HEK293 (cell line): ENCODE data around the gene PPM1E.

Experiments
- CTCF ChIA-PET: fragments of 350-600 bp; formaldehyde crosslinking; extraction: SDS; loops from one replicate; lab custom pipeline; 2021; ENCODE audit warnings: antibody characterized with exemption; lab: Yijun Ruan, JAX
- POLR2A ChIA-PET: fragments of 300-600 bp; formaldehyde crosslinking; extraction: SDS; loops from one replicate; lab custom pipeline; 2020; ENCODE audit warnings: antibody characterized with exemption, inconsistent platforms; lab: Yijun Ruan, JAX
- H3K27ac ChIP-seq: fragments of 200-500 bp; sonication (Bioruptor generic); 2 replicates; pipeline ENCODE4 v1.5.1; 2014; ENCODE audit warnings: low read depth, low read length, control low read depth, inconsistent platforms; ENCODE audit errors: extremely low read depth
- H3K36me3 ChIP-seq, 2 experiments: fragments of 200-500 bp in 1 of 2; sonication (Bioruptor generic) in 1 of 2; 1 replicate in 1 of 2; 2 replicates in 1 of 2; pipeline ENCODE4 v1.5.1; 2014 to 2017; ENCODE audit warnings: inconsistent platforms in 2 of 2, low read length in 2 of 2; ENCODE audit not compliant: control insufficient read depth in 2 of 2, insufficient read depth in 1 of 2
- H3K4me1 ChIP-seq: fragments of 200-500 bp; sonication (Bioruptor generic); 2 replicates; pipeline ENCODE4 v1.5.1; 2014; ENCODE audit warnings: mild to moderate bottlenecking, low read length, inconsistent platforms; ENCODE audit not compliant: control insufficient read depth, insufficient read depth
- H3K4me3 ChIP-seq: 2 replicates; pipeline ENCODE4 v1.5.1; 2011; ENCODE audit warnings: low read depth, mild to moderate bottlenecking, control low read depth, low read length, moderate library complexity
- H3K9me3 ChIP-seq: fragments of 200-500 bp; sonication (Bioruptor generic); 2 replicates; pipeline ENCODE4 v1.5.1; 2014; ENCODE audit warnings: low read depth, low read length, inconsistent platforms; ENCODE audit not compliant: control insufficient read depth, insufficient read depth
- GLIS1 ChIP-seq: fragments of 450-650 bp; formaldehyde crosslinking; IDR thresholded peaks from 2 replicates; pipeline ENCODE4 v1.5.1; 2016; ENCODE audit warnings: missing biosample characterization, missing genetic modification characterization
- KLF10 ChIP-seq: fragments of 450-650 bp; IDR thresholded peaks from 2 replicates; pipeline ENCODE4 v1.5.1; 2018; ENCODE audit warnings: missing biosample characterization, mild to moderate bottlenecking, missing genetic modification characterization
- KLF9 ChIP-seq: fragments of 450-650 bp; formaldehyde crosslinking; IDR thresholded peaks from 2 replicates; pipeline ENCODE4 v1.5.1; 2016; ENCODE audit warnings: missing biosample characterization, missing genetic modification characterization, low read depth
- MZF1 ChIP-seq: fragments of 450-650 bp; formaldehyde crosslinking; IDR thresholded peaks from 2 replicates; pipeline ENCODE4 v1.5.1; 2017; ENCODE audit warnings: missing biosample characterization, missing genetic modification characterization, borderline replicate concordance
- PRDM1 ChIP-seq: fragments of 450-650 bp; formaldehyde crosslinking; IDR thresholded peaks from 2 replicates; pipeline ENCODE4; 2016; ENCODE audit warnings: missing biosample characterization, missing genetic modification characterization
- TCF7L2 ChIP-seq: IDR thresholded peaks from 2 replicates; pipeline ENCODE4 v1.6.1; 2011; ENCODE audit warnings: low read depth, mild to moderate bottlenecking, inconsistent platforms, low read length, moderate library complexity, borderline replicate concordance
- ZFP3 ChIP-seq: fragments of 450-650 bp; formaldehyde crosslinking; IDR thresholded peaks from 2 replicates; pipeline ENCODE4 v1.5.1; 2016; ENCODE audit warnings: low read depth, missing biosample characterization, missing genetic modification characterization
- ZNF121 ChIP-seq: fragments of 450-650 bp; formaldehyde crosslinking; IDR thresholded peaks from 2 replicates; pipeline ENCODE4 v1.5.1; 2016; ENCODE audit warnings: missing biosample characterization, missing genetic modification characterization
- ZNF157 ChIP-seq: fragments of 450-650 bp; formaldehyde crosslinking; IDR thresholded peaks from 2 replicates; pipeline ENCODE4 v1.5.1; 2016; ENCODE audit warnings: missing biosample characterization, missing genetic modification characterization
- ZNF202 ChIP-seq: fragments of 450-650 bp; formaldehyde crosslinking; IDR thresholded peaks from 2 replicates; pipeline ENCODE4 v1.5.1; 2016; ENCODE audit warnings: missing biosample characterization, missing genetic modification characterization, borderline replicate concordance
- ZNF335 ChIP-seq: fragments of 450-650 bp; formaldehyde crosslinking; conservative IDR thresholded peaks from 2 replicates; pipeline ENCODE4 v1.5.1; 2016; ENCODE audit warnings: missing biosample characterization, missing genetic modification characterization
- ZNF366 ChIP-seq: fragments of 450-650 bp; formaldehyde crosslinking; conservative IDR thresholded peaks from 2 replicates; pipeline ENCODE4 v1.5.1; 2016; ENCODE audit warnings: missing biosample characterization, missing genetic modification characterization
- ZNF530 ChIP-seq: fragments of 450-650 bp; formaldehyde crosslinking; IDR thresholded peaks from 2 replicates; pipeline ENCODE4 v1.5.1; 2016; ENCODE audit warnings: low read depth, missing biosample characterization, missing genetic modification characterization
- ZNF555 ChIP-seq: fragments of 450-650 bp; formaldehyde crosslinking; conservative IDR thresholded peaks from 2 replicates; pipeline ENCODE4 v1.5.1; 2017; ENCODE audit warnings: missing biosample characterization, mild to moderate bottlenecking, missing genetic modification characterization, inconsistent platforms
- ZNF600 ChIP-seq: fragments of 450-650 bp; formaldehyde crosslinking; IDR thresholded peaks from 2 replicates; pipeline ENCODE4 v1.5.1; 2016; ENCODE audit warnings: missing biosample characterization, missing genetic modification characterization
- ZNF623 ChIP-seq: fragments of 450-650 bp; formaldehyde crosslinking; IDR thresholded peaks from 2 replicates; pipeline ENCODE4 v1.5.1; 2016; ENCODE audit warnings: missing biosample characterization, missing genetic modification characterization
- ZNF660 ChIP-seq: fragments of 450-650 bp; IDR thresholded peaks from 2 replicates; pipeline ENCODE4 v1.5.1; 2018; ENCODE audit warnings: missing biosample characterization, mild to moderate bottlenecking, missing genetic modification characterization
- ZNF670 ChIP-seq: fragments of 450-650 bp; formaldehyde crosslinking; IDR thresholded peaks from 2 replicates; pipeline ENCODE4 v1.5.1; 2016; ENCODE audit warnings: missing biosample characterization, missing genetic modification characterization, low read depth
- ZNF677 ChIP-seq: fragments of 450-650 bp; IDR thresholded peaks from 2 replicates; pipeline ENCODE4 v1.5.0; 2018; ENCODE audit warnings: missing biosample characterization, mild to moderate bottlenecking, missing genetic modification characterization, moderate library complexity
- ZNF76 ChIP-seq: fragments of 450-650 bp; formaldehyde crosslinking; IDR thresholded peaks from 2 replicates; pipeline ENCODE4; 2016; ENCODE audit warnings: low read depth, missing biosample characterization, missing genetic modification characterization, borderline replicate concordance
- ZNF792 ChIP-seq: fragments of 450-650 bp; formaldehyde crosslinking; IDR thresholded peaks from 2 replicates; pipeline ENCODE4 v1.5.1; 2016; ENCODE audit warnings: missing biosample characterization, missing genetic modification characterization
- TF ChIP-seq, protein P1 (sequence below): fragments of 450-650 bp; formaldehyde crosslinking; IDR thresholded peaks from 2 replicates; pipeline ENCODE4 v1.5.1; 2016; ENCODE audit warnings: missing biosample characterization, missing genetic modification characterization
- TF ChIP-seq, protein P2 (sequence below): fragments of 450-650 bp; formaldehyde crosslinking; IDR thresholded peaks from 2 replicates; pipeline ENCODE4 v1.5.1; 2016; ENCODE audit warnings: missing biosample characterization, missing genetic modification characterization
- TF ChIP-seq, protein P3 (sequence below): fragments of 450-650 bp; formaldehyde crosslinking; IDR thresholded peaks from 2 replicates; pipeline ENCODE4 v1.5.1; 2016; ENCODE audit warnings: missing biosample characterization, missing genetic modification characterization
- TF ChIP-seq, protein P4 (sequence below): fragments of 450-650 bp; formaldehyde crosslinking; IDR thresholded peaks from 2 replicates; pipeline ENCODE4 v1.5.1; 2016; ENCODE audit warnings: missing biosample characterization, missing genetic modification characterization

The PPM1E gene

DNA sequence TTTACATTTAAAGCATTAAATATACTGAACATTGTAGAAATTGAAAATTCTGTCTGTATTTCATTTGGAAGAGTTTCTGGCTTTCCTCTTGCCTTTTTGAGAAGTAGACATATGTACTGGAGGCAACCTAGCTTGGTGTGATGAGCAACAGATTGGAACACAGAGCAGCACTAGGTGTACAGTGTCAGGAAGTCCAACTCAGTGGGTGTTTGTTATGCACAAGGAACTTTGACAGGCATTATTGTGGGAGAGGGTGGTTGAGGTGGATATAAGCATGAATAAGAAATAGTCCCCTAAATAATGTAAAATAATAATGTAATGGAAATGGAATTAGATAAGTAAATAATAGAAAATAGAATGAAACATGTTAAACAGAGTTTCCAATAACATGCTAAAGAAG lies 58.1 kb downstream of the PPM1E start (continued):
- TF ChIP-seq ZNF623 (tag by site-specific recombination) (no peak), ZNF600 (peak; percentile 78), KLF9 (tag by site-specific recombination) (no peak), TCF7L2 (no peak), ZNF121 (tag by site-specific recombination) (no peak)
- TF ChIP-seq, all 188 proteins: peak for 3

DNA sequence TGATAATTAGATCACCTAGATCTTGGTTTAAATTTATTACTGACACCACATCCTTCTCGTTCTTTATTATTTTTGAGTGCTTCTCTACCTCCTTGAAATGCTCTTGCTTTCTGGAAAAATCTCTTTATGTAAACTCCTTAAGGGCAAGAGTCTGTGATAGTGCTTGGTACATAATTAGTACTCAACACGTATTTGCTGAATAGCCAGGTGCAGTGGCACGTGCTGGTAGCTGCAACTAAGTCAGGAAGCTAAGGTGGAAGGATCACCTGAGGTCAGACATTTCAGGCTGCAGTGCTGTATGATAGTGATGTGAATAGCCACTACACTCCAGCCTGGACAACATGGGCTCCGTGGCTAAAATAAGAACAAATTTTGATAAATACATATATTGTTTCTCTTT lies 63.0 kb downstream of the PPM1E start:
- no peak overlapping the region for H3K27ac ChIP-seq
- H3K9me3 ChIP-seq, result no peaks in the 10 kb centered on the region
- ChIA-PET POLR2A (no interaction called here), CTCF (no interaction called here)
- H3K4me3 ChIP-seq, result no peak overlapping the region
- TF ChIP-seq ZNF366 (tag by site-specific recombination) (no peak), PRDM1 (no peak), ZNF792 (tag by site-specific recombination) (no peak), ZNF157 (tag by site-specific recombination) (no peak), MZF1 (no peak), ZNF670 (tag by site-specific recombination) (no peak), ZNF677 (tag by site-specific recombination) (no peak), ZNF202 (tag by site-specific recombination) (no peak), GLIS1 (tag by site-specific recombination) (no peak), ZFP3 (tag by site-specific recombination) (no peak), ZNF530 (tag by site-specific recombination) (no peak)
- TF ChIP-seq, protein P1, sequence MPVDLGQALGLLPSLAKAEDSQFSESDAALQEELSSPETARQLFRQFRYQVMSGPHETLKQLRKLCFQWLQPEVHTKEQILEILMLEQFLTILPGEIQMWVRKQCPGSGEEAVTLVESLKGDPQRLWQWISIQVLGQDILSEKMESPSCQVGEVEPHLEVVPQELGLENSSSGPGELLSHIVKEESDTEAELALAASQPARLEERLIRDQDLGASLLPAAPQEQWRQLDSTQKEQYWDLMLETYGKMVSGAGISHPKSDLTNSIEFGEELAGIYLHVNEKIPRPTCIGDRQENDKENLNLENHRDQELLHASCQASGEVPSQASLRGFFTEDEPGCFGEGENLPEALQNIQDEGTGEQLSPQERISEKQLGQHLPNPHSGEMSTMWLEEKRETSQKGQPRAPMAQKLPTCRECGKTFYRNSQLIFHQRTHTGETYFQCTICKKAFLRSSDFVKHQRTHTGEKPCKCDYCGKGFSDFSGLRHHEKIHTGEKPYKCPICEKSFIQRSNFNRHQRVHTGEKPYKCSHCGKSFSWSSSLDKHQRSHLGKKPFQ (tag by site-specific recombination), result no peak
- TF ChIP-seq, protein P2, sequence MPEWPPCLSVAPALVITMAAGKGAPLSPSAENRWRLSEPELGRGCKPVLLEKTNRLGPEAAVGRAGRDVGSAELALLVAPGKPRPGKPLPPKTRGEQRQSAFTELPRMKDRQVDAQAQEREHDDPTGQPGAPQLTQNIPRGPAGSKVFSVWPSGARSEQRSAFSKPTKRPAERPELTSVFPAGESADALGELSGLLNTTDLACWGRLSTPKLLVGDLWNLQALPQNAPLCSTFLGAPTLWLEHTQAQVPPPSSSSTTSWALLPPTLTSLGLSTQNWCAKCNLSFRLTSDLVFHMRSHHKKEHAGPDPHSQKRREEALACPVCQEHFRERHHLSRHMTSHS (tag by site-specific recombination), result no peak
- TF ChIP-seq, protein P3, sequence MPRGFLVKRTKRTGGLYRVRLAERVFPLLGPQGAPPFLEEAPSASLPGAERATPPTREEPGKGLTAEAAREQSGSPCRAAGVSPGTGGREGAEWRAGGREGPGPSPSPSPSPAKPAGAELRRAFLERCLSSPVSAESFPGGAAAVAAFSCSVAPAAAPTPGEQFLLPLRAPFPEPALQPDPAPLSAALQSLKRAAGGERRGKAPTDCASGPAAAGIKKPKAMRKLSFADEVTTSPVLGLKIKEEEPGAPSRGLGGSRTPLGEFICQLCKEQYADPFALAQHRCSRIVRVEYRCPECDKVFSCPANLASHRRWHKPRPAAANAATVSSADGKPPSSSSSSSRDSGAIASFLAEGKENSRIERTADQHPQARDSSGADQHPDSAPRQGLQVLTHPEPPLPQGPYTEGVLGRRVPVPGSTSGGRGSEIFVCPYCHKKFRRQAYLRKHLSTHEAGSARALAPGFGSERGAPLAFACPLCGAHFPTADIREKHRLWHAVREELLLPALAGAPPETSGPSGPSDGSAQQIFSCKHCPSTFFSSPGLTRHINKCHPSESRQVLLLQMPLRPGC (tag by site-specific recombination), result no peak
- no peaks in the 10 kb centered on the region; a peak in 1 of 3 replicates for H3K36me3 ChIP-seq
- peaks cover 14% of the 10 kb centered on the region for H3K4me1 ChIP-seq

DNA sequence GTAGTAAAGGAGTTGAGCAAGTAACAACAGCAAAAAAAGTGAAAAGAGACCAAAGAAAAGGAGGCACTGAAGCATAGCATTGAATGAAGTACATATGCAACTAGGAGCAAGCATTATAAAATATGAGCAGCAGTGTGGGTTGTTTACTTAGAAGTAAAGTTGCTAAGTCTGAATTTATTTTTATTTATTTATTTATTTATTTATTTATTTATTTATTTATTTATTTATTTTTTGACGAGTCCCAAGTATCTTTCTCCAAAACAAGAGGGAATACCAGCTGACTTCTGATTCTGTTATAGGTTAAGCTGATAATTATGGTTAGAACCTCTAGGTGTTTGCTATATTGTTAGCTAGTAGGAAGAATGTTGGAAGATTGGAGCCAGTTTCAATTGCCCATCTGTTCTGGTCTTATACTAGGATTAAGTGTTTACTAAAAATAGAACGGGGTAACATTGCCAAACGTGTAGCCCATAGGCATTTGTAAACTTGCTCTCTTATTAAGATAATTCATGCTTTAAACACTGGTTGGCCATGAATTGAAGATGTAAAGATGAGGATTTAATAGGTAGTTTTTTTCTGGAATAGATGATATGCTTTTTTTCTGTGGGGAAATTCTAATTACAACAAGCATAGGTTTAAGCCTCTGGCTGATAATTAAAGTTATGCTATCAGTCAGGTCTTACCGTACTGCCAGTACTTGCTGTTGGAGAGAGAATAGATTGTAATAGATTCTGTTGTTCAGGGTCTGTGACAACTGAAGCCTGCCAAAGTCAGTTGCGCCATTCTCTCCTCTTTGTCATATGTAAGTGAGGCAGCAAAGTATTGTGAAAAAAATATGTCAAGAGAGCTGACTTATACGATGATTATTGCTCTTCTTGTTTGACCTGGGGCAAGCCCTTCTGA lies 66.7 kb downstream of the PPM1E start:
- Histone ChIP-seq H3K9me3 (no peaks in the 10 kb centered on the region), H3K27ac (no peak overlapping the region), H3K4me3 (no peak overlapping the region), H3K4me1 (peaks cover 3% of the 10 kb centered on the region; the same call in 1 of the 2 replicates), H3K36me3 (no peaks in the 10 kb centered on the region; a peak in 1 of 3 replicates)
- ChIA-PET CTCF (interaction anchor here (0.6 to 0.7 kb wide), 2 partner anchors 110 to 480 kb away, joined by 3 read pairs; no protein-coding TSS in a partner anchor), POLR2A (interaction anchor here (0.7 kb wide), 1 partner anchor 39 kb away, joined by 3 read pairs; no protein-coding TSS in a partner anchor)
- TF ChIP-seq ZNF335 (tag by site-specific recombination) (no peak), KLF10 (tag by site-specific recombination) (no peak), ZNF76 (tag by site-specific recombination) (no peak), KLF9 (tag by site-specific recombination) (no peak), ZNF555 (tag by site-specific recombination) (peak; percentile 99), ZNF660 (tag by site-specific recombination) (no peak)
- TF ChIP-seq, protein P4, sequence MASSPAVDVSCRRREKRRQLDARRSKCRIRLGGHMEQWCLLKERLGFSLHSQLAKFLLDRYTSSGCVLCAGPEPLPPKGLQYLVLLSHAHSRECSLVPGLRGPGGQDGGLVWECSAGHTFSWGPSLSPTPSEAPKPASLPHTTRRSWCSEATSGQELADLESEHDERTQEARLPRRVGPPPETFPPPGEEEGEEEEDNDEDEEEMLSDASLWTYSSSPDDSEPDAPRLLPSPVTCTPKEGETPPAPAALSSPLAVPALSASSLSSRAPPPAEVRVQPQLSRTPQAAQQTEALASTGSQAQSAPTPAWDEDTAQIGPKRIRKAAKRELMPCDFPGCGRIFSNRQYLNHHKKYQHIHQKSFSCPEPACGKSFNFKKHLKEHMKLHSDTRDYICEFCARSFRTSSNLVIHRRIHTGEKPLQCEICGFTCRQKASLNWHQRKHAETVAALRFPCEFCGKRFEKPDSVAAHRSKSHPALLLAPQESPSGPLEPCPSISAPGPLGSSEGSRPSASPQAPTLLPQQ (tag by site-specific recombination), result no peak
